Breast epithelium (tissue), 3 donors: Measurements from ENCODE around the gene MTHFD1.

Source experiments
- POLR2A ChIP-seq: fragments of 450-650 bp; IDR thresholded peaks from one replicate; pipeline ENCODE4 v1.6.1; 2016; ENCODE audit warnings: antibody characterized with exemption, mild to moderate bottlenecking, moderate library complexity
- POLR2AphosphoS5 ChIP-seq, 3 donors: sonication (generic); formaldehyde crosslinking; IDR thresholded peaks; one replicate each; pipeline ENCODE4 v1.6.1; 2017; ENCODE audit warnings: antibody characterized with exemption in 3 of 3
- TF ChIP-seq, protein P1 (sequence below), 3 donors: fragments of 450-650 bp; IDR thresholded peaks; one replicate each; pipeline ENCODE4 v1.5.1; 2016 to 2017; ENCODE audit warnings: antibody characterized with exemption in 3 of 3, mild to moderate bottlenecking in 3 of 3, moderate library complexity in 3 of 3

DNA sequence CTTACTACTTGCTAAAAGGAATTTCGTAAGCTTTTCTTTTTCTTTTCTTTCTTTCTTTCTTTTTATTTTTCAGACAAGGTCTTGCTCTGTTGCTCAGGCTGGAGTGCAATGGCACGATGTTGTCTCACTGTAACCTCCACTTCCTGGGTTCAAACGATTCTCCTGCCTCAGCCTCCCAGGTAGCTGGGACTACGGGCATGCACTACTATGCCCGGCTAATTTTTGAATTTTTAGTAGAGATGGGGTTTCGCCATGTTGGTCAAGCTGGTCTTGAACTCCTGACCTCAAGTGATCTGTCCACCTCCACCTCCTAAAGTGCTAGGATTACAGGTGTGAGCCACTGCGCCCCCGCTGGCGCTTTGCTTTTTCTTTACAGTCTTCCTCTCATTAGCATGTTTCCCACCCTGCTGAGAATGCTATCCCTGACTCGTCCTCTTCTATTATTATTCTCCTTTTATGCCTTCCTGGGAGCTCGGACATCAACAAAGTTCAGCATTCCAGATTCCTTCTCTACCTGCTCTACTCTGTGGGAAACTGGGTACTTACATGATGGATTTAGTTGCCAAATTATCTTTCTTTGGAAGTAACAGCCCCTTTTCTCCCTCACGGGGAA lies 3.1 kb downstream of the MTHFD1 start:
- TF ChIP-seq, protein P1, sequence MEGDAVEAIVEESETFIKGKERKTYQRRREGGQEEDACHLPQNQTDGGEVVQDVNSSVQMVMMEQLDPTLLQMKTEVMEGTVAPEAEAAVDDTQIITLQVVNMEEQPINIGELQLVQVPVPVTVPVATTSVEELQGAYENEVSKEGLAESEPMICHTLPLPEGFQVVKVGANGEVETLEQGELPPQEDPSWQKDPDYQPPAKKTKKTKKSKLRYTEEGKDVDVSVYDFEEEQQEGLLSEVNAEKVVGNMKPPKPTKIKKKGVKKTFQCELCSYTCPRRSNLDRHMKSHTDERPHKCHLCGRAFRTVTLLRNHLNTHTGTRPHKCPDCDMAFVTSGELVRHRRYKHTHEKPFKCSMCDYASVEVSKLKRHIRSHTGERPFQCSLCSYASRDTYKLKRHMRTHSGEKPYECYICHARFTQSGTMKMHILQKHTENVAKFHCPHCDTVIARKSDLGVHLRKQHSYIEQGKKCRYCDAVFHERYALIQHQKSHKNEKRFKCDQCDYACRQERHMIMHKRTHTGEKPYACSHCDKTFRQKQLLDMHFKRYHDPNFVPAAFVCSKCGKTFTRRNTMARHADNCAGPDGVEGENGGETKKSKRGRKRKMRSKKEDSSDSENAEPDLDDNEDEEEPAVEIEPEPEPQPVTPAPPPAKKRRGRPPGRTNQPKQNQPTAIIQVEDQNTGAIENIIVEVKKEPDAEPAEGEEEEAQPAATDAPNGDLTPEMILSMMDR (IDR thresholded peaks at IDR 0.05) = no peak
- no peak for TF ChIP-seq POLR2AphosphoS5 (IDR thresholded peaks at IDR 0.05)
- no peak for TF ChIP-seq POLR2A
